Neural cell (in vitro differentiated cells): Measurements from ENCODE around the gene RPL36AL. TPM values are rescaled to one million over a fixed set of nuclear protein-coding genes. Genes with fewer than 3 reads are reported as not detected.
"Not testable (repeated sequence)": the region's sequence is repeated elsewhere in the genome, so short reads cannot be mapped to it uniquely, and the experiment has no call there.

Experiments
- H2AFZ ChIP-seq: fragments of 200-600, 300-800 bp; sonication (generic), shearing (Covaris generic); 2 replicates; pipeline ENCODE4 v1.6.0; 2014; ENCODE audit warnings: low read depth, mild to moderate bottlenecking, antibody characterized with exemption, low read length, moderate library complexity
- H3F3A ChIP-seq: fragments of 200-600 bp; shearing (Covaris generic); 2 replicates; pipeline ENCODE4 v1.6.1; 2016; ENCODE audit warnings: mild to moderate bottlenecking, moderate library complexity, mixed read lengths, antibody characterized with exemption, low read length; ENCODE audit not compliant: insufficient read depth, poor library complexity, severe bottlenecking
- H3K27ac ChIP-seq: fragments of 200-600, 300-800 bp; sonication (generic), shearing (Covaris generic); 2 replicates; pipeline ENCODE4 v1.5.1; 2014; ENCODE audit warnings: mild to moderate bottlenecking, low read length, moderate library complexity
- H3K27me3 ChIP-seq: fragments of 300-800, 200-600 bp; sonication (generic), shearing (Covaris generic); 2 replicates; pipeline ENCODE4 v1.6.0; 2014; ENCODE audit warnings: mild to moderate bottlenecking, low read depth, low read length, moderate library complexity; ENCODE audit not compliant: insufficient read depth
- H3K36me3 ChIP-seq: fragments of 300-800, 200-600 bp; sonication (generic), shearing (Covaris generic); 2 replicates; pipeline ENCODE4 v1.5.1; 2014; ENCODE audit warnings: mild to moderate bottlenecking, antibody characterized with exemption, low read length, moderate library complexity; ENCODE audit not compliant: insufficient read depth
- H3K4me2 ChIP-seq: fragments of 300-800, 200-600 bp; sonication (generic), shearing (Covaris generic); 2 replicates; pipeline ENCODE4 v1.6.0; 2014; ENCODE audit warnings: mild to moderate bottlenecking, low read length
- H3K4me3 ChIP-seq: fragments of 300-800, 200-600 bp; sonication (generic), shearing (Covaris generic); 2 replicates; pipeline ENCODE4 v1.5.1; 2014; ENCODE audit warnings: mild to moderate bottlenecking, low read length, moderate library complexity
- H3K79me2 ChIP-seq: fragments of 200-600 bp; shearing (Covaris generic); replicated peaks from 2 replicates; pipeline ENCODE4 v1.6.0; 2014; ENCODE audit warnings: mild to moderate bottlenecking, low read length, moderate library complexity; ENCODE audit not compliant: insufficient read depth
- H3K9ac ChIP-seq: fragments of 300-800, 200-600 bp; sonication (generic), shearing (Covaris generic); 2 replicates; pipeline ENCODE4 v1.6.1; 2016; ENCODE audit warnings: mild to moderate bottlenecking, low read length, mixed read lengths
- H3K9me2 ChIP-seq: fragments of 200-600 bp; shearing (Covaris generic); 2 replicates; pipeline ENCODE4 v1.6.1; 2016; ENCODE audit warnings: mild to moderate bottlenecking, low read length, mixed read lengths; ENCODE audit not compliant: insufficient read depth
- H3K9me3 ChIP-seq: fragments of 200-600, 300-800 bp; sonication (generic), shearing (Covaris generic); 2 replicates; pipeline ENCODE4 v1.6.1; 2016; ENCODE audit warnings: mild to moderate bottlenecking, mixed run types, low read length, moderate library complexity, mixed read lengths
- H4K20me1 ChIP-seq: fragments of 200-600 bp; shearing (Covaris generic); 2 replicates; pipeline ENCODE4 v1.6.1; 2016; ENCODE audit warnings: mild to moderate bottlenecking, mixed run types; ENCODE audit not compliant: insufficient read depth
- EP300 ChIP-seq: fragments of 450-650 bp; conservative IDR thresholded peaks from 2 replicates; pipeline ENCODE4 v1.6.1; 2014; ENCODE audit warnings: antibody characterized with exemption, mild to moderate bottlenecking, moderate library complexity; ENCODE audit not compliant: poor library complexity, severe bottlenecking
- EZH2 ChIP-seq: fragments of 200-600, 300-800 bp; shearing (Covaris generic), sonication (generic); IDR thresholded peaks from 2 replicates; pipeline ENCODE4 v1.6.1; 2014; ENCODE audit warnings: antibody characterized with exemption, low read length, borderline replicate concordance, mild to moderate bottlenecking; ENCODE audit not compliant: insufficient read depth, poor library complexity, severe bottlenecking
- MXI1 ChIP-seq: fragments of 450-650 bp; conservative IDR thresholded peaks from 2 replicates; pipeline ENCODE4 v1.6.1; 2014; ENCODE audit warnings: antibody characterized with exemption, mild to moderate bottlenecking; ENCODE audit not compliant: poor library complexity, severe bottlenecking
- POLR2AphosphoS5 ChIP-seq: IDR thresholded peaks from 2 replicates; pipeline ENCODE4 v1.6.1; 2012
- RAD21 ChIP-seq: fragments of 450-650 bp; conservative IDR thresholded peaks from 2 replicates; pipeline ENCODE4 v1.6.1; 2014; ENCODE audit warnings: antibody characterized with exemption, mild to moderate bottlenecking, moderate library complexity
- SMC3 ChIP-seq: fragments of 450-650 bp; conservative IDR thresholded peaks from 2 replicates; pipeline ENCODE4 v1.6.1; 2014; ENCODE audit warnings: antibody characterized with exemption, mild to moderate bottlenecking, moderate library complexity; ENCODE audit not compliant: poor library complexity
- TAF1 ChIP-seq: IDR thresholded peaks from 2 replicates; pipeline ENCODE4 v1.6.1; 2012; ENCODE audit warnings: low read depth
- polyA plus RNA-seq: library from polyadenylated mRNA; depleted of rRNA; stranded (reverse); fragments of >200 nt; gene quantifications from 2 replicates; pipeline ENCODE4 v1.2.3, GENCODE V29; 2014
- TF ChIP-seq, protein P1 (sequence below): fragments of 450-650 bp; IDR thresholded peaks from 2 replicates; pipeline ENCODE4 v1.5.1; 2014; ENCODE audit warnings: antibody characterized with exemption, mild to moderate bottlenecking, moderate library complexity; ENCODE audit not compliant: poor library complexity, severe bottlenecking
- TF ChIP-seq, protein P2 (sequence below): IDR thresholded peaks from 2 replicates; pipeline ENCODE4 v1.6.1; 2012; ENCODE audit warnings: borderline replicate concordance

Gene RPL36AL
- polyA plus RNA-seq, 1 donor from 2014 or later = 147 TPM

GRCh38 chr14:49657500-49657899, 37.1 kb upstream of the RPL36AL start:
- not testable (repeated sequence) for H3K4me2 ChIP-seq, H3K27me3 ChIP-seq, H3K4me3 ChIP-seq, H3K9me2 ChIP-seq, H3K79me2 ChIP-seq, H3K36me3 ChIP-seq, H3K9me3 ChIP-seq, H3F3A ChIP-seq, H3K9ac ChIP-seq, H3K27ac ChIP-seq, H4K20me1 ChIP-seq, H2AFZ ChIP-seq

- no peaks in the 10 kb centered on the region for H3K27me3 ChIP-seq
- no peaks in the 10 kb centered on the region for H4K20me1 ChIP-seq
- H3K79me2 ChIP-seq = no peaks in the 10 kb centered on the region
- no peak overlapping the region for H3K27ac ChIP-seq
- no peak overlapping the region for H2AFZ ChIP-seq
- no peaks in the 10 kb centered on the region for H3F3A ChIP-seq
- no peaks in the 10 kb centered on the region for H3K9me2 ChIP-seq
- no peaks in the 10 kb centered on the region for H3K36me3 ChIP-seq
- no peak overlapping the region for H3K4me3 ChIP-seq
- H3K9ac ChIP-seq = no peak overlapping the region
- TF ChIP-seq EZH2 = no peak
- no peaks in the 10 kb centered on the region for H3K9me3 ChIP-seq
- no peak overlapping the region for H3K4me2 ChIP-seq
Measured at GRCh38 chr14:49654511-49654910, 34.1 kb upstream of the RPL36AL start.

DNA sequence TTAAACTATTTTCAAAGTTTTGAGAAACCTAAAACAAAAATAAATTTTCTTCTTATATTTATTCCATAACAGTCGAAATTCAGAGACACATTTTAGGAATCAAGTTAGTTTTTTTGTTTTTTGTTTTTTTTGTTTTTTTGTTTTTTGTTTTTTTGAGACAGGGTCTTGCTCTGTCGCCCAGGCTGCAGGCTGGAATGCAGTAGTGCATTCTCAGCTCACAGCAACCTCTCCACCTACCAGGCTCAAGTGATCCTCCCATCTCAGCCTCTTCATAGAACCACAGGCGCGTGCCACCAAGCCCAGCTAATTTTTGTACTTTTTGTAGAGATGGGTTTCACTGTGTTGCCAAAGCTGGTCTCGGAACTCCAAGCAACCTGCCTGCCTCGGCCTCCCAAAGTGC, 33.1 kb upstream of the RPL36AL start:
- Histone ChIP-seq H3K9me2 (no peaks in the 10 kb centered on the region), H3K4me2 (no peak overlapping the region)

More for the DNA sequence above, 33.1 kb upstream of the RPL36AL start:
- no peak overlapping the region for H2AFZ ChIP-seq
- H3K27me3 ChIP-seq = no peaks in the 10 kb centered on the region
- no peaks in the 10 kb centered on the region for H4K20me1 ChIP-seq
- H3K36me3 ChIP-seq = no peaks in the 10 kb centered on the region
- no peaks in the 10 kb centered on the region for H3K9me3 ChIP-seq
- H3K9ac ChIP-seq = no peak overlapping the region
- no peak overlapping the region for H3K4me3 ChIP-seq
- no peak overlapping the region for H3K27ac ChIP-seq
- TF ChIP-seq, protein P1, sequence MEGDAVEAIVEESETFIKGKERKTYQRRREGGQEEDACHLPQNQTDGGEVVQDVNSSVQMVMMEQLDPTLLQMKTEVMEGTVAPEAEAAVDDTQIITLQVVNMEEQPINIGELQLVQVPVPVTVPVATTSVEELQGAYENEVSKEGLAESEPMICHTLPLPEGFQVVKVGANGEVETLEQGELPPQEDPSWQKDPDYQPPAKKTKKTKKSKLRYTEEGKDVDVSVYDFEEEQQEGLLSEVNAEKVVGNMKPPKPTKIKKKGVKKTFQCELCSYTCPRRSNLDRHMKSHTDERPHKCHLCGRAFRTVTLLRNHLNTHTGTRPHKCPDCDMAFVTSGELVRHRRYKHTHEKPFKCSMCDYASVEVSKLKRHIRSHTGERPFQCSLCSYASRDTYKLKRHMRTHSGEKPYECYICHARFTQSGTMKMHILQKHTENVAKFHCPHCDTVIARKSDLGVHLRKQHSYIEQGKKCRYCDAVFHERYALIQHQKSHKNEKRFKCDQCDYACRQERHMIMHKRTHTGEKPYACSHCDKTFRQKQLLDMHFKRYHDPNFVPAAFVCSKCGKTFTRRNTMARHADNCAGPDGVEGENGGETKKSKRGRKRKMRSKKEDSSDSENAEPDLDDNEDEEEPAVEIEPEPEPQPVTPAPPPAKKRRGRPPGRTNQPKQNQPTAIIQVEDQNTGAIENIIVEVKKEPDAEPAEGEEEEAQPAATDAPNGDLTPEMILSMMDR = no peak
- TF ChIP-seq MXI1 = no peak
- TF ChIP-seq EP300 = no peak
- no peak for TF ChIP-seq RAD21
- no peak for TF ChIP-seq POLR2AphosphoS5
- TF ChIP-seq, protein P2, sequence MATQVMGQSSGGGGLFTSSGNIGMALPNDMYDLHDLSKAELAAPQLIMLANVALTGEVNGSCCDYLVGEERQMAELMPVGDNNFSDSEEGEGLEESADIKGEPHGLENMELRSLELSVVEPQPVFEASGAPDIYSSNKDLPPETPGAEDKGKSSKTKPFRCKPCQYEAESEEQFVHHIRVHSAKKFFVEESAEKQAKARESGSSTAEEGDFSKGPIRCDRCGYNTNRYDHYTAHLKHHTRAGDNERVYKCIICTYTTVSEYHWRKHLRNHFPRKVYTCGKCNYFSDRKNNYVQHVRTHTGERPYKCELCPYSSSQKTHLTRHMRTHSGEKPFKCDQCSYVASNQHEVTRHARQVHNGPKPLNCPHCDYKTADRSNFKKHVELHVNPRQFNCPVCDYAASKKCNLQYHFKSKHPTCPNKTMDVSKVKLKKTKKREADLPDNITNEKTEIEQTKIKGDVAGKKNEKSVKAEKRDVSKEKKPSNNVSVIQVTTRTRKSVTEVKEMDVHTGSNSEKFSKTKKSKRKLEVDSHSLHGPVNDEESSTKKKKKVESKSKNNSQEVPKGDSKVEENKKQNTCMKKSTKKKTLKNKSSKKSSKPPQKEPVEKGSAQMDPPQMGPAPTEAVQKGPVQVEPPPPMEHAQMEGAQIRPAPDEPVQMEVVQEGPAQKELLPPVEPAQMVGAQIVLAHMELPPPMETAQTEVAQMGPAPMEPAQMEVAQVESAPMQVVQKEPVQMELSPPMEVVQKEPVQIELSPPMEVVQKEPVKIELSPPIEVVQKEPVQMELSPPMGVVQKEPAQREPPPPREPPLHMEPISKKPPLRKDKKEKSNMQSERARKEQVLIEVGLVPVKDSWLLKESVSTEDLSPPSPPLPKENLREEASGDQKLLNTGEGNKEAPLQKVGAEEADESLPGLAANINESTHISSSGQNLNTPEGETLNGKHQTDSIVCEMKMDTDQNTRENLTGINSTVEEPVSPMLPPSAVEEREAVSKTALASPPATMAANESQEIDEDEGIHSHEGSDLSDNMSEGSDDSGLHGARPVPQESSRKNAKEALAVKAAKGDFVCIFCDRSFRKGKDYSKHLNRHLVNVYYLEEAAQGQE = no peak
- TF ChIP-seq TAF1 = no peak
- TF ChIP-seq EZH2 = no peak
- TF ChIP-seq SMC3 = no peak
- no peaks in the 10 kb centered on the region for H3K79me2 ChIP-seq
- H3F3A ChIP-seq = no peaks in the 10 kb centered on the region
